IMR-90 (cell line): ENCODE data around the gene KCTD3. TPM values are rescaled to one million over a fixed set of nuclear protein-coding genes. Genes with fewer than 3 reads are reported as not detected.

Source experiments
- ATAC-seq: fragments of 200-7000 bp; cut with Tn5 transposase; 2 replicates; pipeline ENCODE4 v1.9.1; 2020; ENCODE audit warnings: low read depth, mild to moderate bottlenecking, moderate library complexity
- BruUV-seq: library from RNA; stranded (reverse); fragments of 400-500 nt; replicated peaks from 2 replicates; lab custom pipeline; 2021; lab: Mats Ljungman, UMichigan
- CTCF ChIA-PET: fragments of 300-600 bp; formaldehyde crosslinking; extraction: SDS; loops from one replicate; lab custom pipeline; 2021; ENCODE audit warnings: antibody characterized with exemption; lab: Yijun Ruan, JAX
- POLR2A ChIA-PET: fragments of 300-600 bp; sonication (Branson Sonifier 250); formaldehyde crosslinking; loops from one replicate; lab custom pipeline; 2022; ENCODE audit warnings: antibody characterized with exemption; ENCODE audit not compliant: unreplicated experiment; lab: Charles Lee
- DNase-seq: peaks from one replicate; pipeline ENCODE4 v3.0.0; 2013
- H2AFZ ChIP-seq: replicated peaks from 2 replicates; pipeline ENCODE3; 2013; ENCODE audit warnings: low read length, mild to moderate bottlenecking; ENCODE audit not compliant: poor library complexity
- H2AK5ac ChIP-seq: 2 replicates; pipeline ENCODE4 v1.6.1; 2013; ENCODE audit warnings: low read depth, low read length, inconsistent platforms
- H2AK9ac ChIP-seq: replicated peaks from 2 replicates; pipeline ENCODE3; 2013; ENCODE audit warnings: mild to moderate bottlenecking, low read depth, low read length, moderate library complexity; ENCODE audit not compliant: poor library complexity
- H2BK120ac ChIP-seq: 2 replicates; pipeline ENCODE4 v1.6.1; 2013; ENCODE audit warnings: low read depth, low read length, inconsistent platforms
- H2BK15ac ChIP-seq: 3 replicates; pipeline ENCODE4 v1.6.1; 2013; ENCODE audit warnings: low read depth, low read length, inconsistent platforms
- H2BK20ac ChIP-seq: 2 replicates; pipeline ENCODE4 v1.6.1; 2013; ENCODE audit warnings: low read depth, mild to moderate bottlenecking, inconsistent platforms, low read length, moderate library complexity
- H2BK5ac ChIP-seq: 2 replicates; pipeline ENCODE4 v1.6.1; 2013; ENCODE audit warnings: mild to moderate bottlenecking, low read depth, low read length, inconsistent platforms; ENCODE audit not compliant: poor library complexity, severe bottlenecking
- H3K14ac ChIP-seq: replicated peaks from 2 replicates; pipeline ENCODE4 v1.6.1; 2013; ENCODE audit warnings: low read depth, low read length, inconsistent platforms
- H3K18ac ChIP-seq: 2 replicates; pipeline ENCODE4 v1.6.1; 2013; ENCODE audit warnings: low read depth, low read length, control low read depth
- H3K23ac ChIP-seq: 2 replicates; pipeline ENCODE4 v1.6.1; 2013; ENCODE audit warnings: low read depth, low read length, inconsistent platforms
- H3K27ac ChIP-seq: 2 replicates; pipeline ENCODE4 v1.5.1; 2013; ENCODE audit warnings: mild to moderate bottlenecking, control low read depth, low read length; ENCODE audit not compliant: insufficient read depth
- H3K27me3 ChIP-seq: 2 replicates; pipeline ENCODE4 v1.6.1; 2013; ENCODE audit warnings: low read length; ENCODE audit not compliant: control insufficient read depth, insufficient read depth
- H3K36me3 ChIP-seq: 2 replicates; pipeline ENCODE4 v1.6.1; 2013; ENCODE audit warnings: low read length, mixed read lengths; ENCODE audit not compliant: control insufficient read depth, insufficient read depth
- H3K4ac ChIP-seq: 2 replicates; pipeline ENCODE4 v1.6.1; 2013; ENCODE audit warnings: low read depth, low read length, inconsistent platforms
- H3K4me1 ChIP-seq: 2 replicates; pipeline ENCODE4 v1.6.1; 2013; ENCODE audit warnings: low read length, mixed read lengths; ENCODE audit not compliant: control insufficient read depth, insufficient read depth
- H3K4me2 ChIP-seq: 2 replicates; pipeline ENCODE4 v1.6.1; 2013; ENCODE audit warnings: low read depth, mild to moderate bottlenecking, control low read depth, low read length, moderate library complexity
- H3K4me3 ChIP-seq: 2 replicates; pipeline ENCODE4 v1.5.1; 2013; ENCODE audit warnings: low read depth, mild to moderate bottlenecking, control low read depth, low read length, moderate library complexity; ENCODE audit not compliant: insufficient read depth
- H3K56ac ChIP-seq: 2 replicates; pipeline ENCODE4 v1.6.1; 2013; ENCODE audit warnings: low read length, inconsistent platforms; ENCODE audit not compliant: insufficient read depth; ENCODE audit errors: extremely low read depth
- H3K79me1 ChIP-seq, 2 experiments: 2 replicates each; pipeline ENCODE4 v1.6.1; 2013; ENCODE audit warnings: low read length in 2 of 2, inconsistent platforms in 1 of 2, low read depth in 1 of 2
- H3K9ac ChIP-seq: 2 replicates; pipeline ENCODE4 v1.6.1; 2013; ENCODE audit warnings: low read depth, low read length, control low read depth
- H3K9me1 ChIP-seq: 2 replicates; pipeline ENCODE4 v1.6.1; 2013; ENCODE audit warnings: low read length, inconsistent platforms; ENCODE audit not compliant: insufficient read depth
- H3K9me3 ChIP-seq: 2 replicates; pipeline ENCODE4 v1.6.1; 2013; ENCODE audit warnings: low read length; ENCODE audit not compliant: control insufficient read depth, insufficient read depth
- H4K20me1 ChIP-seq: 2 replicates; pipeline ENCODE4 v1.6.1; 2013; ENCODE audit warnings: low read length, inconsistent platforms; ENCODE audit not compliant: insufficient read depth
- H4K5ac ChIP-seq: 2 replicates; pipeline ENCODE4 v1.6.1; 2013; ENCODE audit warnings: mild to moderate bottlenecking, low read depth, low read length, control low read depth
- H4K8ac ChIP-seq, 2 experiments: 2 replicates each; pipeline ENCODE4 v1.6.1; 2013; ENCODE audit warnings: low read depth in 2 of 2, low read length in 2 of 2, control low read depth in 1 of 2, inconsistent platforms in 1 of 2
- H4K91ac ChIP-seq: 2 replicates; pipeline ENCODE4 v1.6.1; 2013; ENCODE audit warnings: low read depth, low read length, inconsistent platforms; ENCODE audit not compliant: insufficient read depth
- BHLHE40 ChIP-seq: fragments of 150-350 bp; IDR thresholded peaks from 2 replicates; pipeline ENCODE4 v1.6.1; 2016; ENCODE audit warnings: mild to moderate bottlenecking, low read depth, low read length
- ELK1 ChIP-seq: fragments of 150-350 bp; IDR thresholded peaks from 2 replicates; pipeline ENCODE4 v1.6.1; 2016; ENCODE audit warnings: low read depth, mild to moderate bottlenecking, low read length, moderate library complexity, borderline replicate concordance
- MAFK ChIP-seq: IDR thresholded peaks from 2 replicates; pipeline ENCODE4 v1.6.1; 2012; ENCODE audit warnings: low read depth, low read length, improper control_type of control experiment
- MXI1 ChIP-seq: IDR thresholded peaks from 2 replicates; pipeline ENCODE4 v1.6.1; 2012; ENCODE audit warnings: low read depth, mild to moderate bottlenecking, low read length, moderate library complexity, borderline replicate concordance
- NFE2L2 ChIP-seq: fragments of 150-350 bp; IDR thresholded peaks from 2 replicates; pipeline ENCODE4 v1.6.1; 2016; ENCODE audit warnings: low read depth, mild to moderate bottlenecking, low read length
- SMC3 ChIP-seq: fragments of 150-350 bp; IDR thresholded peaks from 2 replicates; pipeline ENCODE4 v1.6.1; 2016; ENCODE audit warnings: low read depth, mild to moderate bottlenecking, antibody characterized with exemption, low read length, moderate library complexity
- WGBS, 2 experiments: methylation state at CpG; one replicate each; pipeline versions ENCODE4 v1.1.5 to v1.1.7; 2013; ENCODE audit warnings: missing lambda C conversion rate in 2 of 2; ENCODE audit not compliant: insufficient read length in 1 of 2; ENCODE audit errors: extremely low coverage in 2 of 2; 5-methylcytosine and 5-hydroxymethylcytosine counted together
- dilution Hi-C: fragments of 300-500 bp; cut with HindIII; formaldehyde crosslinking; loops from one replicate; pipeline ENCODE4 v1.14.3; 2018; ENCODE audit warnings: low sequenced_read_pairs; ENCODE audit not compliant: unreplicated experiment
- in situ Hi-C: fragments of 300-500 bp; cut with MboI; formaldehyde crosslinking; loops from 3 replicates; pipeline ENCODE4 v1.14.3; 2019; ENCODE audit warnings: low sequenced_read_pairs, inconsistent platforms, mixed read lengths
- intact Hi-C: fragments of 100-400 bp; cut with micrococcal nuclease; formaldehyde crosslinking; loops from 2 replicates; pipeline ENCODE4 v1.10.0; 2022
- polyA plus RNA-seq, 3 experiments: library from polyadenylated mRNA; depleted of rRNA; stranded (reverse); fragments of >200 nt; gene quantifications; 2 replicates each; pipeline ENCODE4 v1.2.3, GENCODE V29; 2012; ENCODE audit warnings: low replicate concordance in 1 of 3
- total RNA-seq: library from RNA; depleted of rRNA; stranded (reverse); fragments of >200 nt; gene quantifications from 2 replicates; pipeline ENCODE4 v1.2.3, GENCODE V29; 2012
- TF ChIP-seq, protein P1 (sequence below): conservative IDR thresholded peaks from 2 replicates; pipeline ENCODE4 v1.5.1; 2012; ENCODE audit warnings: mild to moderate bottlenecking, low read depth, low read length, improper control_type of control experiment

Gene KCTD3
- total and polyA plus RNA-seq, 2 of the 4 experiments (the other 2 are of a cell fraction): 43.6 to 49.5 TPM

DNA sequence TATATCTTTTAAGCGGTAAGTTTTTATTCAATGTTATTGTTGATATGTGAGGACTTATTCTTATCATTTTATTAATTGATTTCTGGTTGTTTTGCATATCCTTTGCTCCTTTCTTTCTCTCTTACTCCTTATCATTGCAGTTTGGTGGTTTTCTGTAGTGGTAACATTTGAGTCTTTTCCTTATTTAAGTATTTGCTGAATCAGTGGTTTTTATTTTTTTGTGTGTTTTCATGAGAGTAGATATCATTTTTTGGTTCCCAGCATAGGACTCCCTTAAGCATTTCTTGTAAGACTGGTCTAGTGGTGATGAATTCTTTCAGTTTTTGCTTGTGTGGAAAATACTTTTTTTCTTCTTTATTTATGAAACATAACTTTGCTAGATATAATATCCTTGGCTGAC, 12.2 kb upstream of the KCTD3 start:
- in situ Hi-C loops: no loop called here
- no peaks in the 10 kb centered on the region for H3K9me1 ChIP-seq
- no peak overlapping the region for H4K91ac ChIP-seq
- dilution Hi-C loops: no loop called here
- no peak overlapping the region for H4K5ac ChIP-seq
- H3K4ac ChIP-seq: no peak overlapping the region
- no peaks in the 10 kb centered on the region for H3K79me1 ChIP-seq
- H3K36me3 ChIP-seq: no peaks in the 10 kb centered on the region
- H2AK5ac ChIP-seq: no peak overlapping the region
- H3K18ac ChIP-seq: no peak overlapping the region
- H2BK15ac ChIP-seq: no peak overlapping the region
- H3K9me3 ChIP-seq: no peaks in the 10 kb centered on the region; the same call in 1 of the 2 replicates
- H2BK120ac ChIP-seq: no peak overlapping the region
- WGBS, 2 experiments: no CpG with 5 or more reads among the region's 1 CpG
- H2AK9ac ChIP-seq: no peak overlapping the region
- ChIA-PET POLR2A (no interaction called here), CTCF (no interaction called here)
- no peak overlapping the region for H2AFZ ChIP-seq
- H2BK20ac ChIP-seq: no peak overlapping the region
- no TSS peak for BruUV-seq
- no peak overlapping the region for H3K23ac ChIP-seq
- H4K8ac ChIP-seq: no peak overlapping the region
- intact Hi-C loops: no loop called here
- DNase-seq (no peak), ATAC-seq (no peak)
- no peak overlapping the region for H3K4me2 ChIP-seq
- no peaks in the 10 kb centered on the region for H3K27me3 ChIP-seq
- no peak overlapping the region for H3K4me3 ChIP-seq
- no peak overlapping the region for H3K14ac ChIP-seq
- TF ChIP-seq SMC3 (no peak), ELK1 (no peak), MAFK (peak; percentile 78), BHLHE40 (no peak), NFE2L2 (no peak), MXI1 (no peak)
- TF ChIP-seq, protein P1, sequence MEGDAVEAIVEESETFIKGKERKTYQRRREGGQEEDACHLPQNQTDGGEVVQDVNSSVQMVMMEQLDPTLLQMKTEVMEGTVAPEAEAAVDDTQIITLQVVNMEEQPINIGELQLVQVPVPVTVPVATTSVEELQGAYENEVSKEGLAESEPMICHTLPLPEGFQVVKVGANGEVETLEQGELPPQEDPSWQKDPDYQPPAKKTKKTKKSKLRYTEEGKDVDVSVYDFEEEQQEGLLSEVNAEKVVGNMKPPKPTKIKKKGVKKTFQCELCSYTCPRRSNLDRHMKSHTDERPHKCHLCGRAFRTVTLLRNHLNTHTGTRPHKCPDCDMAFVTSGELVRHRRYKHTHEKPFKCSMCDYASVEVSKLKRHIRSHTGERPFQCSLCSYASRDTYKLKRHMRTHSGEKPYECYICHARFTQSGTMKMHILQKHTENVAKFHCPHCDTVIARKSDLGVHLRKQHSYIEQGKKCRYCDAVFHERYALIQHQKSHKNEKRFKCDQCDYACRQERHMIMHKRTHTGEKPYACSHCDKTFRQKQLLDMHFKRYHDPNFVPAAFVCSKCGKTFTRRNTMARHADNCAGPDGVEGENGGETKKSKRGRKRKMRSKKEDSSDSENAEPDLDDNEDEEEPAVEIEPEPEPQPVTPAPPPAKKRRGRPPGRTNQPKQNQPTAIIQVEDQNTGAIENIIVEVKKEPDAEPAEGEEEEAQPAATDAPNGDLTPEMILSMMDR: no peak
- H3K56ac ChIP-seq: no peak overlapping the region
- H3K27ac ChIP-seq: no peak overlapping the region
- no peak overlapping the region for H2BK5ac ChIP-seq
- no peaks in the 10 kb centered on the region for H4K20me1 ChIP-seq
- H3K9ac ChIP-seq: no peak overlapping the region
- no peaks in the 10 kb centered on the region for H3K4me1 ChIP-seq
